K562 (cell line): Measurements from ENCODE around the gene GON7. TPM values are rescaled to one million over a fixed set of nuclear protein-coding genes. Genes with fewer than 3 reads are reported as not detected.

Experiments
- ATAC-seq: fragments of 200-7000 bp; cut with Tn5 transposase; 3 replicates; pipeline ENCODE4 v1.9.1; 2020; ENCODE audit warnings: moderate library complexity
- BruUV-seq: library from RNA; stranded (reverse); fragments of 400-500 nt; replicated peaks from 2 replicates; lab custom pipeline; 2021; lab: Mats Ljungman, UMichigan
- CTCF ChIA-PET: fragments of 300-600 bp; formaldehyde crosslinking; extraction: SDS; loops from one replicate; lab custom pipeline; 2021; ENCODE audit warnings: low intra/inter-chr PET ratio; lab: Yijun Ruan, JAX
- POLR2A ChIA-PET: fragments of 300-600, 350-650 bp; sonication (Branson Sonifier 250); formaldehyde crosslinking; extraction: SDS; loops from one replicate; lab custom pipeline; 2021; ENCODE audit warnings: antibody characterized with exemption, inconsistent platforms; lab: Yijun Ruan, JAX
- DNase-seq, 4 experiments: peaks; one replicate each; pipeline versions ENCODE4 v3.0.0 to v3.0.0-alpha.2; 2011 to 2018; ENCODE audit warnings: low spot score in 3 of 4, mixed read lengths in 3 of 4; ENCODE audit errors: extremely low read depth in 1 of 4
- FAIRE-seq: peaks from 2 replicates; lab custom pipeline; 2011; peaks lifted over from hg19 to GRCh38; lab: Jason Lieb, UNC
- H2AFZ ChIP-seq: 2 replicates; pipeline ENCODE4 v1.6.0; 2011; ENCODE audit warnings: low read depth, low read length, control low read depth, inconsistent platforms
- H3K27ac ChIP-seq: fragments of 200-600 bp; 3 replicates; pipeline ENCODE4 v1.8.0; 2011; ENCODE audit warnings: low read depth, mild to moderate bottlenecking, control low read depth, inconsistent platforms, low read length, moderate library complexity, mixed read lengths; ENCODE audit errors: extremely low read depth
- H3K27me3 ChIP-seq, 2 experiments: fragments of 300-600 bp in 1 of 2; 2 replicates in 1 of 2; 3 replicates in 1 of 2; pipeline versions ENCODE4 v1.6.0 to v1.8.0; 2011; ENCODE audit warnings: inconsistent platforms in 2 of 2, low read length in 2 of 2, mild to moderate bottlenecking in 1 of 2, mixed read lengths in 1 of 2, moderate library complexity in 1 of 2; ENCODE audit not compliant: control insufficient read depth in 2 of 2, insufficient read depth in 2 of 2
- H3K36me3 ChIP-seq: fragments of 300-600 bp; 3 replicates; pipeline ENCODE4 v1.8.0; 2011; ENCODE audit warnings: mild to moderate bottlenecking, low read length, inconsistent platforms; ENCODE audit not compliant: control insufficient read depth, insufficient read depth
- H3K4me1 ChIP-seq, 2 experiments: fragments of 200-600 bp in 1 of 2; replicated peaks in 1 of 2; 2 replicates in 1 of 2; 3 replicates in 1 of 2; pipeline versions ENCODE4 v1.5.1 to v1.8.0; 2011; ENCODE audit warnings: inconsistent platforms in 2 of 2, low read length in 2 of 2, mild to moderate bottlenecking in 1 of 2, mixed read lengths in 1 of 2, moderate library complexity in 1 of 2; ENCODE audit not compliant: control insufficient read depth in 2 of 2, insufficient read depth in 2 of 2
- H3K4me2 ChIP-seq: 2 replicates; pipeline ENCODE4 v1.6.1; 2011; ENCODE audit warnings: low read length, control low read depth, inconsistent platforms, mixed read lengths; ENCODE audit not compliant: insufficient read depth
- H3K4me3 ChIP-seq: fragments of 200-600 bp; sonication (generic), shearing (Covaris generic); 2 replicates; pipeline ENCODE4 v1.5.1; 2016; ENCODE audit warnings: control low read depth, inconsistent platforms
- H3K79me2 ChIP-seq: fragments of 200-600 bp; 3 replicates; pipeline ENCODE4 v1.8.0; 2011; ENCODE audit warnings: low read length, inconsistent platforms; ENCODE audit not compliant: control insufficient read depth, insufficient read depth
- H3K9ac ChIP-seq, 2 experiments: 2 replicates each; pipeline versions ENCODE4 v1.6.0 to v1.6.1; 2011; ENCODE audit warnings: low read depth in 2 of 2, low read length in 2 of 2, control low read depth in 1 of 2, inconsistent platforms in 1 of 2, mild to moderate bottlenecking in 1 of 2, mixed read lengths in 1 of 2; ENCODE audit not compliant: insufficient read depth in 1 of 2
- H3K9me1 ChIP-seq: one replicate; pipeline ENCODE4 v1.6.0; 2011; ENCODE audit warnings: inconsistent platforms, mild to moderate bottlenecking, low read length, moderate library complexity; ENCODE audit not compliant: control insufficient read depth, insufficient read depth
- H3K9me3 ChIP-seq: replicated peaks from 2 replicates; pipeline ENCODE4 v1.5.1; 2011; ENCODE audit warnings: low read depth, low read length, inconsistent platforms; ENCODE audit not compliant: control insufficient read depth, insufficient read depth
- H4K20me1 ChIP-seq: replicated peaks from 2 replicates; pipeline ENCODE4 v1.6.1; 2011; ENCODE audit warnings: low read length, inconsistent platforms, mixed read lengths; ENCODE audit not compliant: control insufficient read depth, insufficient read depth
- CREBBP ChIP-seq: IDR thresholded peaks from one replicate; pipeline ENCODE4 v1.6.1; 2012; ENCODE audit warnings: low read depth, mild to moderate bottlenecking, control low read depth, inconsistent platforms, low read length
- HDAC3 ChIP-seq: fragments of 450-650 bp; IDR thresholded peaks from 2 replicates; pipeline ENCODE4 v1.6.1; 2018; ENCODE audit warnings: borderline replicate concordance, mild to moderate bottlenecking, moderate library complexity; ENCODE audit not compliant: partially characterized antibody
- TOE1 ChIP-seq, 2 experiments: fragments of 450-650 bp in 1 of 2; sonication (generic) in 1 of 2; formaldehyde crosslinking in 1 of 2; IDR thresholded peaks; 2 replicates each; pipeline versions ENCODE4 v1.7.1 to v1.8.0; 2016 to 2022; ENCODE audit warnings: borderline replicate concordance in 2 of 2, mild to moderate bottlenecking in 2 of 2, antibody characterized with exemption in 1 of 2, inconsistent platforms in 1 of 2, low read depth in 1 of 2, missing genetic modification reagents in 1 of 2, moderate library complexity in 1 of 2
- WGBS: fragments of 100-300 bp; shearing (Covaris generic); methylation state at CpG from one replicate; pipeline ENCODE4 v1.1.6; 2016; ENCODE audit warnings: low coverage, mixed read lengths; ENCODE audit not compliant: insufficient coverage; ENCODE audit errors: missing lambda C conversion rate; 5-methylcytosine and 5-hydroxymethylcytosine counted together
- in situ Hi-C: fragments of 300-500 bp; cut with MboI; formaldehyde crosslinking; loops from 4 replicates; pipeline ENCODE4 v1.15.0; 2018; ENCODE audit warnings: inconsistent platforms, mixed read lengths
- intact Hi-C: fragments of 100-400 bp; cut with micrococcal nuclease; formaldehyde crosslinking; loops from 2 replicates; pipeline ENCODE4 v1.14.2; 2022
- polyA plus RNA-seq, 8 experiments: library from polyadenylated mRNA; depleted of rRNA in 4 of 8; stranded (reverse) in 5 of 8; unstranded in 3 of 8; fragments of >200 nt; fragmentation: Nextera tagmentation in 2 of 8; fragmentation: Illumina TruSeq in 1 of 8; extraction: Ambion mirVana in 2 of 8; extraction: Trizol in 1 of 8; gene quantifications; 2 replicates each; pipeline versions ENCODE4 v1.2.1 to v1.2.3, GENCODE V29; 2011 to 2014; ENCODE audit warnings: inconsistent platforms in 1 of 8, missing spikeins in 1 of 8
- total RNA-seq, 7 experiments: library from RNA; depleted of rRNA in 6 of 7; stranded (reverse); fragments of >200 nt in 6 of 7; fragmentation: Illumina TruSeq in 2 of 7; extraction: Trizol in 2 of 7; gene quantifications; 2 replicates each; pipeline versions ENCODE4 v1.2.1 to v1.2.3, GENCODE V29; 2011 to 2021; ENCODE audit warnings: low replicate concordance in 1 of 7

Gene GON7
- total and polyA plus RNA-seq, 9 of the 15 experiments (the other 6 are each of a cell fraction or from before 2014, with no cell fraction given): 13.7 to 34.0 (median 23.9) TPM

DNA sequence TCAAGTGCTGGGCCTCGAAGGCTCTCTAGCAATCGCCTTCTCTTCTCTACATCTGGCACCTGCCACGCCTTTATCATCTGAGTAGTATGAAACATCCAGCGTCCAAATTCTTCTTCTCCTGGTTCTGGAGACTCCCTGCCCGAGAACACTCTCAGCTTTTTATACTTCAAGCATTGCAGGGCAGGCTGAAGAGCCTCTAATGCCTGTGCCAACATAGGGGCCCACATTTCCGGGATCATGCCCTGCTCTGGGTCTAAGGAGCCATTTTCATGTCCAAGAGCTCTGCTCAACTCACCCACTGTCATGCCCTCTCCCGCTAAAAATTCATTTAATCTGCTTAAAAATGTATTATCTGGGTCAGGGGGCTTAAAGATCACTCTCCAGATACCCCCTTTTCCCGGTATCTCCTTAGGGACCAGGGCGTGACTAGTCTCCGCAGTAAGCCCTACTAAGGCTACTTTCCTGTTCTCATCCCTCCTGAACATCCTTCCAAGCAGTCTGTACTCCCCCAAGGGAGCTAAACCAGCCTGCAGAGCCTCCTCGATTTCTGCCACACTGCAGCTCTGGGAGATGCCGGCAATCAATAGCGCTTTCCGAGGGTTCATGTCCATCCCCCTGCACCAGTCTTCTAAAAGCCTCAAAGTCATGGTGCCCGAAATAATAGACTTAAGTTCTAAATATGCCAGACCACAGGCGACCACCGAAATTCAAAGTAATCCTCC is 23.1 kb downstream of the GON7 start:
- Histone ChIP-seq H3K36me3 (peaks cover 19% of the 10 kb centered on the region; the same call in 1 of the 3 replicates), H3K9me1 (no peaks in the 10 kb centered on the region), H3K27ac (peak overlapping the region; percentile 85; the same call in 2 of the 3 replicates), H3K4me3 (peak overlapping the region; percentile 88), H4K20me1 (no peaks in the 10 kb centered on the region), H3K4me2 (peak overlapping the region; percentile 90)
- CTCF ChIA-PET: no interaction called here
- BruUV-seq: TSS peak; percentile 67
- no peak for TF ChIP-seq CREBBP
- TF ChIP-seq TOE1 (IDR thresholded peaks at IDR 0.05; ENCODE audit: borderline replicate concordance): no peak
- TF ChIP-seq TOE1 (CRISPR knock-in tag; IDR thresholded peaks at IDR 0.05; ENCODE audit: borderline replicate concordance, low read depth): no peak
- no peak for TF ChIP-seq HDAC3
- TF ChIP-seq, all 486 proteins: peak for 0
- Histone ChIP-seq H3K79me2 (peaks cover 16% of the 10 kb centered on the region), H2AFZ (peak overlapping the region; percentile 94), H3K9me3 (no peaks in the 10 kb centered on the region), H3K27me3 (no peaks in the 10 kb centered on the region), H3K4me1 (peaks cover 6 to 15% of the 10 kb centered on the region in 2 experiments; a peak in 3 of 5 replicates), H3K9ac (peak overlapping the region; percentile 71 to 88; a peak in 3 of 4 replicates)
- intact Hi-C loops: no loop called here
- WGBS: 35% methylated on average over 17 of the region's 17 CpGs
- ATAC-seq (no peak), DNase-seq (no peak), FAIRE-seq (no peak)
- in situ Hi-C loops: no loop called here
- POLR2A ChIA-PET: interaction anchor here (1.1 to 1.5 kb wide), 3 partner anchors 9 to 23 kb away, joined by 4 to 5 read pairs (median 4); partner anchors contain the start of genes GON7 and UBR7
